Aorta (tissue), 5 donors: ENCODE data around the gene NKAIN2. TPM values are rescaled to one million over a fixed set of nuclear protein-coding genes. Genes with fewer than 3 reads are reported as not detected.

Source experiments
- ATAC-seq: fragments of 200-7000 bp; cut with Tn5 transposase; one replicate; pipeline ENCODE4 v1.9.1; 2022; ENCODE audit warnings: moderate library complexity; ENCODE audit not compliant: low FRiP score
- DNase-seq, 2 donors: peaks; one replicate each; pipeline ENCODE4 v3.0.0-alpha.2; 2020
- H3K27ac ChIP-seq, 2 donors: one replicate each; pipeline ENCODE4 v1.5.1; 2013; ENCODE audit warnings: low read length in 2 of 2, mild to moderate bottlenecking in 2 of 2, moderate library complexity in 2 of 2, control low read depth in 1 of 2, inconsistent platforms in 1 of 2, low read depth in 1 of 2
- H3K27me3 ChIP-seq, 2 donors: one replicate each; pipeline ENCODE4 v1.6.1; 2013; ENCODE audit warnings: control low read depth in 1 of 2, low read length in 1 of 2, mild to moderate bottlenecking in 1 of 2, moderate library complexity in 1 of 2; ENCODE audit not compliant: insufficient read depth in 2 of 2, control insufficient read depth in 1 of 2
- H3K36me3 ChIP-seq, 2 donors: one replicate each; pipeline ENCODE4 v1.6.1; 2013; ENCODE audit warnings: control low read depth in 1 of 2, low read length in 1 of 2, mild to moderate bottlenecking in 1 of 2; ENCODE audit not compliant: insufficient read depth in 2 of 2, control insufficient read depth in 1 of 2
- H3K4me1 ChIP-seq, 2 donors: one replicate each; pipeline ENCODE4 v1.6.1; 2013; ENCODE audit warnings: low read length in 2 of 2, control low read depth in 1 of 2, mild to moderate bottlenecking in 1 of 2, moderate library complexity in 1 of 2; ENCODE audit not compliant: insufficient read depth in 2 of 2, control insufficient read depth in 1 of 2
- H3K4me3 ChIP-seq, 2 donors: one replicate each; pipeline ENCODE4 v1.5.1; 2013; ENCODE audit warnings: low read length in 2 of 2, control low read depth in 1 of 2, mild to moderate bottlenecking in 1 of 2
- H3K9me3 ChIP-seq: one replicate; pipeline ENCODE4 v1.6.1; 2013; ENCODE audit warnings: mild to moderate bottlenecking, low read length; ENCODE audit not compliant: control insufficient read depth
- WGBS, 2 donors: extraction: QIAGEN DNeasy Blood & Tissue Kit; methylation state at CpG; one replicate each; pipeline ENCODE4 v1.1.7; 2013; 5-methylcytosine and 5-hydroxymethylcytosine counted together
- intact Hi-C, 2 donors: fragments of 100-400 bp; cut with DNase I; formaldehyde crosslinking; loops; one replicate each; pipeline versions ENCODE4 v1.14.2 to v1.15.0; 2022
- polyA plus RNA-seq, 2 donors: library from polyadenylated mRNA; stranded (reverse); fragments of 200-250 nt; gene quantifications; one replicate each; pipeline ENCODE4 v1.2.3, GENCODE V29; 2013
- total RNA-seq, 2 donors: library from RNA; stranded (reverse); fragmentation: NEBNext Ultra II Directional; extraction: Animal tissue kit (Norgen Biotek cat#: 25700); gene quantifications; one replicate each; pipeline ENCODE4 v1.2.1, GENCODE V29; 2021
- donor health status: healthy with polysubstance abuse.
- donor health status: Bipolar disorder and iron deficiency.
- donor health status: DM: no; HTN: no; CAD: no.
- donor health status: DM: no; HTN: no; CAD: no.
- donor health status: DM: yes; HTN: yes; CAD: no.

Gene NKAIN2
- total and polyA plus RNA-seq, 4 donors: 1.4 to 1.9 TPM; not detected in 2

GRCh38 chr6:124496334-124496733 is 692.7 kb downstream of the NKAIN2 start:
- Histone ChIP-seq H3K9me3 (peaks cover 2% of the 10 kb centered on the region), H3K4me3 (no peak overlapping the region), H3K27ac (no peak overlapping the region), H3K4me1 (no peaks in the 10 kb centered on the region), H3K27me3 (no peaks in the 10 kb centered on the region), H3K36me3 (no peaks in the 10 kb centered on the region)
- ATAC-seq (no peak), DNase-seq (no peak)
- intact Hi-C loops: no loop called here
- WGBS, 2 donors: 96 to 97% methylated on average over 1 of the region's 1 CpG

- no peak overlapping the region for H3K4me3 ChIP-seq
- H3K36me3 ChIP-seq: no peaks in the 10 kb centered on the region
- intact Hi-C loops: no loop called here
- no peaks in the 10 kb centered on the region for H3K4me1 ChIP-seq
- no peaks in the 10 kb centered on the region for H3K27me3 ChIP-seq
- H3K9me3 ChIP-seq: no peaks in the 10 kb centered on the region
- no peak for ATAC-seq
- 88 to 94% methylated on average over 2 of the region's 2 CpGs for WGBS, 2 donors
- no peak overlapping the region for H3K27ac ChIP-seq
- no peak for DNase-seq
These were observed 708.8 kb downstream of the NKAIN2 start for GRCh38 chr6:124512431-124512830.

GRCh38 chr6:124517339-124517738 is 713.7 kb downstream of the NKAIN2 start:
- H3K4me3 ChIP-seq: no peak overlapping the region
- intact Hi-C loops: no loop called here
- WGBS, 2 donors: 68 to 73% methylated on average over 2 of the region's 2 CpGs
- H3K4me1 ChIP-seq: no peaks in the 10 kb centered on the region
- ATAC-seq: no peak
- no peaks in the 10 kb centered on the region for H3K36me3 ChIP-seq
- H3K27ac ChIP-seq: no peak overlapping the region
- H3K27me3 ChIP-seq: no peaks in the 10 kb centered on the region
- DNase-seq: no peak
- no peaks in the 10 kb centered on the region for H3K9me3 ChIP-seq

DNA sequence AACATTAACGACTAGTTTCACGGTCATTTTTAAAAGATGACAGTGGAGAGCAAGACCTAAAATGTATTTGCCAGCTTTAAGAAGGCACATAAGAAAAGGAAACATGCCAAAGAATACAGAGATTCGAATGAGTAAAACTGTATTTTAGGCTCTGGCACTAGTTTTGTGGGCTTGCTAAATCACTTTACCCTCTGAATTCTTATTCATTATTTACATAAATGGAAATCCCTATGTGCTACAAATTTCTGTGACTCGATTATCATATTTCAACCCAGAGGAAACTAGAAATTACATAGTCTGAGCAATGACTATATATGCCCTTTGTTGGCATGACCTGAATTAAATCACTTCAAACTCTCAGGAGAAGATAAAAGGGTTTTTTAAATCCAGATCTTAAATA is 716.8 kb downstream of the NKAIN2 start:
- H3K36me3 ChIP-seq: no peaks in the 10 kb centered on the region
- H3K4me3 ChIP-seq: no peak overlapping the region
- H3K27ac ChIP-seq: no peak overlapping the region
- no peaks in the 10 kb centered on the region for H3K9me3 ChIP-seq
- ATAC-seq (no peak), DNase-seq (no peak)
- H3K27me3 ChIP-seq: no peaks in the 10 kb centered on the region
- WGBS, 2 donors: 4 to 5% methylated on average over 4 of the region's 4 CpGs
- H3K4me1 ChIP-seq: no peaks in the 10 kb centered on the region
- intact Hi-C loops: no loop called here

DNA sequence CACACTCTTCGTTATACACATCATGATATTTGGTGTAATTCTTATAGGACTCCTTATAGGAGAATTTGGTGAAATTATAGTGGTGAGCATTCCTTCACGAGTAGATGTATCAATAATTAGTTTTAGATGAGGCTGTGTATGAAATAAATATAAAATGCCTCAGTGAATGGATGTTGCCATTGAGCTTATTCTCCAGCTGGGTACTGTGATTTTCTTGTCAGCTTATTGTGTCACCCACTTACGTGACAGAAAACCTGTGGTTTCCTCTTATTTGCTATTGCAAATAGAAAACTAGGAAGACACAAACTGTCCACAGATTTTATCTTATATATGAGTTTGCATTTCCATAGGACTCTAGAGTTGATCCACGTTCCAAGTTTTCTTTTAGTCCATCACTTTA is 718.7 kb downstream of the NKAIN2 start:
- H3K4me3 ChIP-seq: no peak overlapping the region
- H3K9me3 ChIP-seq: no peaks in the 10 kb centered on the region
- H3K27ac ChIP-seq: no peak overlapping the region
- no peaks in the 10 kb centered on the region for H3K27me3 ChIP-seq
- ATAC-seq (no peak), DNase-seq (no peak)
- H3K36me3 ChIP-seq: no peaks in the 10 kb centered on the region
- H3K4me1 ChIP-seq: no peaks in the 10 kb centered on the region
- intact Hi-C loops: no loop called here
- WGBS, 2 donors: 93 to 96% methylated on average over 4 of the region's 4 CpGs

DNA sequence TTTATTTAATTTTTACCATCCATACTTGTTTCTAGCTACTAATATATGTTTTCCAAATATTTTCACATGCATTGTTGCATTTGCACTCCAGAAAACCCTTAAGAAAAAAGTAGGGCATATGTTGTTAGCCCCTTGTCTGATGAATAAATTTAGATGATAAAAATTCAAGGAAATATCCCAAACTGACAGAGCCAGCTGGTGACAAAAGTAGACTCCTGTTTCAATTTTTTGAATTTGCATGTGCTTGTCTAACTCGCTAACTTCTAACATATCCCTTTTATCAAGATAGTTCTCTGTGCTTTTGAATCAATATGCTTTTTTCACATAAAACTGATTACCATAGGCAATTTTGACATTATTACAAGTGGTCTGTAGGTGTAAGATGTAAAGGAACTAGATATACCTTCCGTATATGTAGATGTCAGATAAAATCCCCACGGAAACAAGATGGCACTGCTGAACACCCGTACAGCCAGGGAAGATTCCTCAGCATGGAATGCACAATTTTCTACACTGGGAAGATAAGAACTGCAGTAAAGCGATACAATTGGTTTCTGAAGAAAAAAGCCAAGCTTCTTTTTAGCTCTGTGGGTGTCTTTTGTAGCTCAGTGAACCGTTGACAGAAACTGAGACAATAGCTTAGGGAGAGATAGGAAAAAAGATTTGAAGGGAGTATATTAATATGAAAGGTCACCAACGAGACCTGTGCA is 721.0 kb downstream of the NKAIN2 start:
- ATAC-seq (no peak), DNase-seq (no peak)
- Histone ChIP-seq H3K27ac (no peak overlapping the region), H3K36me3 (no peaks in the 10 kb centered on the region), H3K9me3 (no peaks in the 10 kb centered on the region), H3K4me1 (no peaks in the 10 kb centered on the region), H3K27me3 (no peaks in the 10 kb centered on the region), H3K4me3 (no peak overlapping the region)
- 85 to 91% methylated on average over 7 of the region's 7 CpGs for WGBS, 2 donors
- intact Hi-C loops: no loop called here

- Histone ChIP-seq H3K27ac (no peak overlapping the region), H3K36me3 (no peaks in the 10 kb centered on the region), H3K4me1 (no peaks in the 10 kb centered on the region), H3K27me3 (no peaks in the 10 kb centered on the region), H3K9me3 (no peaks in the 10 kb centered on the region), H3K4me3 (no peak overlapping the region)
- ATAC-seq (no peak), DNase-seq (no peak)
- WGBS, 2 donors: 72 to 75% methylated on average over 1 of the region's 1 CpG
- intact Hi-C loops: no loop called here
These were observed 727.3 kb downstream of the NKAIN2 start for GRCh38 chr6:124530926-124531325.

- Histone ChIP-seq H3K27ac (no peak overlapping the region), H3K9me3 (no peaks in the 10 kb centered on the region), H3K4me1 (no peaks in the 10 kb centered on the region), H3K27me3 (no peaks in the 10 kb centered on the region), H3K4me3 (no peak overlapping the region), H3K36me3 (no peaks in the 10 kb centered on the region)
- WGBS, 2 donors: 36 to 42% methylated on average over 1 of the region's 1 CpG
- intact Hi-C loops: no loop called here
- DNase-seq (no peak), ATAC-seq (no peak)
These were observed 731.6 kb downstream of the NKAIN2 start for GRCh38 chr6:124535299-124535698.

DNA sequence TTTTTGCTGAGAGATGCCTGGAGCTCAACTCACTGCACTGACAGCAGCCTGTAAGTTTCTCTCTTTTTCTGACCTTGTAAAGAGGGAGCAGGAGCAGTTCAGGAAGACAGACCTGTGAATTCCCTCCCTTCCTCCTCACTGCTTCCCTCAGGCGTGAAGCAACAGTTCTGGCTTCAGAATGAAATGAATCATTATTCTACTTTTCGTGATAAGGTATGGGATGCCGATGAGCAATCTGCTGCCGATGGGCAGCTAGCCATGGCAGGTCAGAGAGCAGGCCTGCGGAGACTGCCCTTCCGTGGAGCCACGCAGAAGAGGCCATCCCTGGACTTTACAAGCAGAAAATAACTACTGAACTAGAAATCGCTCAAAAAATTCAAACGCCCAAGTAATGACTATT is 732.1 kb downstream of the NKAIN2 start:
- no peak overlapping the region for H3K4me3 ChIP-seq
- 68 to 73% methylated on average over 9 of the region's 9 CpGs for WGBS, 2 donors
- ATAC-seq (no peak), DNase-seq (no peak)
- no peaks in the 10 kb centered on the region for H3K4me1 ChIP-seq
- intact Hi-C loops: no loop called here
- no peaks in the 10 kb centered on the region for H3K27me3 ChIP-seq
- H3K36me3 ChIP-seq: no peaks in the 10 kb centered on the region
- no peaks in the 10 kb centered on the region for H3K9me3 ChIP-seq
- H3K27ac ChIP-seq: no peak overlapping the region
